H9 (cell line): ENCODE measurements around the gene IGF2. TPM values are rescaled to one million over a fixed set of nuclear protein-coding genes. Genes with fewer than 3 reads are reported as not detected.

Source experiments
- DNase-seq: peaks from one replicate; pipeline ENCODE4 v3.0.0-alpha.2; 2017
- H2AFZ ChIP-seq: one replicate; pipeline ENCODE4 v1.6.1; 2013; ENCODE audit warnings: mild to moderate bottlenecking, low read length, control low read depth, moderate library complexity
- H2AK5ac ChIP-seq: 2 replicates; pipeline ENCODE4 v1.6.1; 2013; ENCODE audit warnings: low read length, control low read depth, mixed read lengths; ENCODE audit not compliant: insufficient read length
- H2BK120ac ChIP-seq: one replicate; pipeline ENCODE4 v1.6.1; 2013; ENCODE audit warnings: low read depth, mild to moderate bottlenecking, low read length, control low read depth, inconsistent platforms; ENCODE audit not compliant: poor library complexity, severe bottlenecking
- H2BK12ac ChIP-seq: 2 replicates; pipeline ENCODE4 v1.6.1; 2013; ENCODE audit warnings: low read length, control low read depth, mixed read lengths, low read depth; ENCODE audit not compliant: insufficient read length
- H2BK15ac ChIP-seq: 2 replicates; pipeline ENCODE4 v1.6.1; 2013; ENCODE audit warnings: low read depth, low read length, control low read depth
- H2BK20ac ChIP-seq: one replicate; pipeline ENCODE4 v1.6.1; 2013; ENCODE audit warnings: low read depth, mild to moderate bottlenecking, low read length, control low read depth, inconsistent platforms; ENCODE audit not compliant: poor library complexity, severe bottlenecking
- H2BK5ac ChIP-seq: 2 replicates; pipeline ENCODE4 v1.6.1; 2013; ENCODE audit warnings: low read length, control low read depth, mixed read lengths; ENCODE audit not compliant: insufficient read length
- H3K14ac ChIP-seq: 2 replicates; pipeline ENCODE4 v1.6.1; 2013; ENCODE audit warnings: low read length, control low read depth; ENCODE audit not compliant: insufficient read depth
- H3K18ac ChIP-seq: 2 replicates; pipeline ENCODE4 v1.6.1; 2013; ENCODE audit warnings: low read depth, mild to moderate bottlenecking, mixed read lengths, low read length, control low read depth; ENCODE audit not compliant: insufficient read length
- H3K23ac ChIP-seq: 2 replicates; pipeline ENCODE4 v1.6.1; 2013; ENCODE audit warnings: low read length, control low read depth, mixed read lengths, low read depth; ENCODE audit not compliant: insufficient read length
- H3K23me2 ChIP-seq: 2 replicates; pipeline ENCODE4 v1.6.1; 2013; ENCODE audit warnings: low read depth, mild to moderate bottlenecking, mixed read lengths, low read length, control low read depth; ENCODE audit not compliant: insufficient read length, poor library complexity, severe bottlenecking
- H3K27ac ChIP-seq: 2 replicates; pipeline ENCODE4 v1.5.1; 2013; ENCODE audit warnings: low read length, control low read depth, mixed read lengths, low read depth; ENCODE audit not compliant: insufficient read length
- H3K27me3 ChIP-seq: 2 replicates; pipeline ENCODE4 v1.6.1; 2013; ENCODE audit warnings: low read length, control low read depth, inconsistent platforms; ENCODE audit not compliant: insufficient read depth
- H3K4ac ChIP-seq: 2 replicates; pipeline ENCODE4 v1.6.1; 2013; ENCODE audit warnings: low read depth, mild to moderate bottlenecking, control low read depth, inconsistent platforms, low read length, moderate library complexity
- H3K4me1 ChIP-seq: 2 replicates; pipeline ENCODE4 v1.6.1; 2013; ENCODE audit warnings: low read length, control low read depth, inconsistent platforms; ENCODE audit not compliant: insufficient read depth
- H3K4me2 ChIP-seq: 2 replicates; pipeline ENCODE4 v1.6.1; 2013; ENCODE audit warnings: low read length, control low read depth, mixed read lengths; ENCODE audit not compliant: insufficient read length, insufficient read depth
- H3K56ac ChIP-seq: 2 replicates; pipeline ENCODE4 v1.6.1; 2013; ENCODE audit warnings: low read depth, mild to moderate bottlenecking, mixed read lengths, low read length, control low read depth; ENCODE audit not compliant: insufficient read length
- H3K79me1 ChIP-seq: 2 replicates; pipeline ENCODE4 v1.6.1; 2013; ENCODE audit warnings: low read depth, mild to moderate bottlenecking, moderate library complexity, low read length, control low read depth, inconsistent platforms; ENCODE audit not compliant: insufficient read depth, poor library complexity, severe bottlenecking
- H3K79me2 ChIP-seq: 2 replicates; pipeline ENCODE4 v1.6.1; 2013; ENCODE audit warnings: low read length, control low read depth, inconsistent platforms; ENCODE audit not compliant: insufficient read depth
- H3K9ac ChIP-seq: 2 replicates; pipeline ENCODE4 v1.6.1; 2013; ENCODE audit warnings: low read length, control low read depth, mixed read lengths; ENCODE audit not compliant: insufficient read length; ENCODE audit errors: extremely low read depth
- H3K9me3 ChIP-seq: one replicate; pipeline ENCODE4 v1.6.1; 2013; ENCODE audit warnings: low read depth, low read length, inconsistent platforms; ENCODE audit not compliant: control insufficient read depth
- H3T11ph ChIP-seq: one replicate; pipeline ENCODE4 v1.6.1; 2013; ENCODE audit warnings: mild to moderate bottlenecking, low read length, control low read depth, inconsistent platforms
- H4K20me1 ChIP-seq: one replicate; pipeline ENCODE4 v1.6.1; 2013; ENCODE audit not compliant: control insufficient read depth, insufficient read length, insufficient read depth
- H4K5ac ChIP-seq: 2 replicates; pipeline ENCODE4 v1.6.1; 2013; ENCODE audit warnings: low read depth, mild to moderate bottlenecking, mixed read lengths, low read length, control low read depth; ENCODE audit not compliant: insufficient read length
- H4K8ac ChIP-seq: replicated peaks from 2 replicates; pipeline ENCODE4 v1.6.1; 2013; ENCODE audit warnings: low read length, control low read depth, mixed read lengths, low read depth; ENCODE audit not compliant: insufficient read length
- H4K91ac ChIP-seq: 2 replicates; pipeline ENCODE4 v1.6.1; 2013; ENCODE audit warnings: low read depth, mild to moderate bottlenecking, moderate library complexity, mixed read lengths, low read length, control low read depth; ENCODE audit not compliant: insufficient read length
- H3K27ac Mint-ChIP-seq, 3 experiments: 2 replicates in 2 of 3; 3 replicates in 1 of 3; pipeline ENCODE4 v1.8.0; 2020 to 2021; ENCODE audit warnings: mixed read lengths in 3 of 3, mild to moderate bottlenecking in 1 of 3, moderate library complexity in 1 of 3
- H3K27me3 Mint-ChIP-seq: 2 replicates; pipeline ENCODE4 v1.8.0; 2021; ENCODE audit warnings: low read depth, mild to moderate bottlenecking, moderate library complexity, mixed read lengths
- H3K36me3 Mint-ChIP-seq, 3 experiments: 2 replicates in 2 of 3; 3 replicates in 1 of 3; pipeline ENCODE4 v1.8.0; 2020 to 2021; ENCODE audit warnings: low read depth in 3 of 3, mixed read lengths in 3 of 3; ENCODE audit not compliant: insufficient read depth in 1 of 3
- H3K4me1 Mint-ChIP-seq, 2 experiments: 2 replicates each; pipeline ENCODE4 v1.8.0; 2020; ENCODE audit warnings: mixed read lengths in 2 of 2
- H3K4me3 Mint-ChIP-seq, 2 experiments: 2 replicates in 1 of 2; 3 replicates in 1 of 2; pipeline ENCODE4 v1.8.0; 2020 to 2021; ENCODE audit warnings: mild to moderate bottlenecking in 2 of 2, mixed read lengths in 2 of 2, moderate library complexity in 1 of 2
- H3K9me3 Mint-ChIP-seq, 2 experiments: 2 replicates in 1 of 2; 3 replicates in 1 of 2; pipeline ENCODE4 v1.8.0; 2020; ENCODE audit warnings: mild to moderate bottlenecking in 2 of 2, mixed read lengths in 2 of 2, moderate library complexity in 1 of 2
- CTCF ChIP-seq: fragments of 200-600 bp; sonication (generic); conservative IDR thresholded peaks from 3 replicates; pipeline ENCODE4 v1.8.0; 2021; ENCODE audit warnings: antibody characterized with exemption, mild to moderate bottlenecking
- WGBS: extraction: QIAGEN DNeasy Blood & Tissue Kit; methylation state at CpG from one replicate; pipeline ENCODE4 v1.1.7; 2013; ENCODE audit warnings: missing lambda C conversion rate, low lambda C conversion rate, mixed read lengths; ENCODE audit not compliant: insufficient read length; ENCODE audit errors: extremely low coverage; 5-methylcytosine and 5-hydroxymethylcytosine counted together
- total RNA-seq: library from RNA; stranded (reverse); gene quantifications from 2 replicates; pipeline ENCODE4 v1.2.1, GENCODE V29; 2021

The IGF2 gene
- total RNA-seq, 1 experiment from 2014 or later = 2.8 TPM

- Histone ChIP-seq H3K56ac (no peak overlapping the region), H3T11ph (no peak overlapping the region), H4K8ac (no peak overlapping the region), H4K20me1 (no peaks in the 10 kb centered on the region), H2AK5ac (no peak overlapping the region), H2BK15ac (no peak overlapping the region), H4K91ac (no peak overlapping the region), H3K23ac (no peak overlapping the region), H3K9me3 (no peaks in the 10 kb centered on the region), H3K4ac (no peak overlapping the region), H3K27ac (no peak overlapping the region), H3K23me2 (no peaks in the 10 kb centered on the region), H3K4me1 (no peaks in the 10 kb centered on the region), H3K79me2 (no peaks in the 10 kb centered on the region), H2BK12ac (no peak overlapping the region), H3K9ac (no peak overlapping the region), H3K14ac (0 out of 2 replicates have a peak overlapping the region, but pooled peaks have one; percentile 8), H2BK20ac (no peak overlapping the region), H3K18ac (no peak overlapping the region), H3K27me3 (no peaks in the 10 kb centered on the region), H2BK120ac (no peak overlapping the region), H3K4me2 (no peak overlapping the region), H4K5ac (no peak overlapping the region), H2AFZ (no peak overlapping the region), H2BK5ac (no peak overlapping the region), H3K79me1 (no peaks in the 10 kb centered on the region)
- Mint-ChIP-seq H3K36me3 (no peaks in the 10 kb centered on the region), H3K27ac (peak overlapping the region in 1 of 3 experiments; percentile 52; a peak in 1 of 7 replicates), H3K9me3 (peaks cover 0 to 2% of the 10 kb centered on the region in 2 experiments; a peak in 2 of 5 replicates), H3K4me3 (no peak overlapping the region), H3K4me1 (peaks cover 18 to 25% of the 10 kb centered on the region in 2 experiments), H3K27me3 (peaks cover 36% of the 10 kb centered on the region)
- TF ChIP-seq CTCF = no peak
- WGBS = no CpG with 5 or more reads among the region's 10 CpGs
- DNase-seq = no peak
These were observed 38.0 kb downstream of the IGF2 start for GRCh38 chr11:2101171-2101675.
